Immature natural killer cell (primary cell): ENCODE data around the gene EIF4B. TPM values are rescaled to one million over a fixed set of nuclear protein-coding genes. Genes with fewer than 3 reads are reported as not detected.

ENCODE experiments used
- DNase-seq, 3 donors: peaks; one replicate each; pipeline ENCODE4 v3.0.0; 2022; ENCODE audit warnings: mixed read lengths in 1 of 3
- H3K27ac Mint-ChIP-seq, 6 donors: one replicate each; pipeline ENCODE4 v1.8.0; 2020; ENCODE audit warnings: mixed read lengths in 6 of 6, mild to moderate bottlenecking in 5 of 6, inconsistent platforms in 4 of 6, moderate library complexity in 3 of 6
- H3K27me3 Mint-ChIP-seq, 3 donors: one replicate each; pipeline ENCODE4 v1.8.0; 2020 to 2021; ENCODE audit warnings: low read depth in 3 of 3, mild to moderate bottlenecking in 3 of 3, mixed read lengths in 3 of 3, moderate library complexity in 3 of 3, inconsistent platforms in 1 of 3
- H3K36me3 Mint-ChIP-seq, 3 donors: one replicate each; pipeline ENCODE4 v1.8.0; 2020; ENCODE audit warnings: mixed read lengths in 3 of 3, inconsistent platforms in 2 of 3, mild to moderate bottlenecking in 2 of 3
- H3K4me1 Mint-ChIP-seq, 2 donors: one replicate each; pipeline ENCODE4 v1.8.0; 2020; ENCODE audit warnings: inconsistent platforms in 2 of 2, mild to moderate bottlenecking in 2 of 2, mixed read lengths in 2 of 2, moderate library complexity in 1 of 2
- H3K4me3 Mint-ChIP-seq, 5 donors: one replicate each; pipeline ENCODE4 v1.8.0; 2020; ENCODE audit warnings: mild to moderate bottlenecking in 5 of 5, mixed read lengths in 5 of 5, inconsistent platforms in 3 of 5, moderate library complexity in 3 of 5
- H3K9me3 Mint-ChIP-seq, 6 donors: one replicate each; pipeline ENCODE4 v1.8.0; 2020; ENCODE audit warnings: mild to moderate bottlenecking in 6 of 6, mixed read lengths in 6 of 6, inconsistent platforms in 4 of 6, moderate library complexity in 3 of 6
- polyA plus RNA-seq, 3 donors: library from polyadenylated mRNA; unstranded; fragments of 300-500 nt; fragmentation: Illumina TruSeq; gene quantifications; one replicate each; pipeline ENCODE4 v1.2.3, GENCODE V29; 2021

Gene EIF4B
- polyA plus RNA-seq, 3 donors from 2014 or later: 57.2 to 83.4 (median 69.2) TPM

DNA sequence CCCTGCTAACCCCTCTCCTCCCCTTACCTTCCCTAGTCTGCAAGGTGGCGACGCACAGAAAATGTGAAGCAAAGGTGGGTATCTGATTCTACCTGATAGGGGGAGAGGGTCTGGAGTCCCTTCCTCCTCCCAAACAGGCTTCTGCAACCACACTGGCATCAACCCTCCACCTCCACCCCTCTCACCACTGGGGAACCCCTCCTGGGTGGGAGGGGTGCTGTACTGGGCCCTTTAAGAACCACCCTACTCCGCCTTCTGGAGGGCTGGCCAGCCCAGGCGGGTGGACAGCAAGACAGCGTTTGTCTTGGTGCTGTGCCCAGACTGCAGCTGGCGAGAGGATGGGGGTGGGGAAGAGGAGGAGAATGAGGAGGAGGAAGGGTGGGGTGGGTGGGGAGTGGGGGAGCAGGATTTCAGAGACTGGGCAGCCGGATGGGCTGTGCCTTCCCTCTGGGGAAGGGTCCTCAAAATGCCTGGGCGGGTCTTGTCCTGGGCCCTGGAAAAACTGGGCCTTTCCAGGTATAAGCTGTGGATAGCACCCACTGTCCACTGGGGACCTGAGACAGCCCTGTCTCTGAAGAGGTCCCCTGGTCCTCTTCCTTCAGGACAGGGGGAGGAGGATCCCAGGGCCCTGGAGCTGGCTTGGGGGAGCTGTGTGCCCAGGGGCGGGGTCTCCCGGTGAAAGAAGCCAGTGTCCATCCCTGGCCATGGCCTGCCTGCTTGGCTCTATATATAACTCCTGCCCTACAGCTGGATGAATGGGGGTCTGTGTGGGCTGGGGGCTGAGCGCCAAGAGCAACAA lies 46.4 kb downstream of the EIF4B start:
- no peak for DNase-seq
- Mint-ChIP-seq H3K27ac (no peak overlapping the region), H3K4me3 (no peak overlapping the region), H3K4me1 (peaks cover 27 to 28% of the 10 kb centered on the region in 2 donors), H3K9me3 (no peaks in the 10 kb centered on the region), H3K27me3 (peaks cover 0 to 4% (median 0%) of the 10 kb centered on the region in 3 donors), H3K36me3 (no peaks in the 10 kb centered on the region)

DNA sequence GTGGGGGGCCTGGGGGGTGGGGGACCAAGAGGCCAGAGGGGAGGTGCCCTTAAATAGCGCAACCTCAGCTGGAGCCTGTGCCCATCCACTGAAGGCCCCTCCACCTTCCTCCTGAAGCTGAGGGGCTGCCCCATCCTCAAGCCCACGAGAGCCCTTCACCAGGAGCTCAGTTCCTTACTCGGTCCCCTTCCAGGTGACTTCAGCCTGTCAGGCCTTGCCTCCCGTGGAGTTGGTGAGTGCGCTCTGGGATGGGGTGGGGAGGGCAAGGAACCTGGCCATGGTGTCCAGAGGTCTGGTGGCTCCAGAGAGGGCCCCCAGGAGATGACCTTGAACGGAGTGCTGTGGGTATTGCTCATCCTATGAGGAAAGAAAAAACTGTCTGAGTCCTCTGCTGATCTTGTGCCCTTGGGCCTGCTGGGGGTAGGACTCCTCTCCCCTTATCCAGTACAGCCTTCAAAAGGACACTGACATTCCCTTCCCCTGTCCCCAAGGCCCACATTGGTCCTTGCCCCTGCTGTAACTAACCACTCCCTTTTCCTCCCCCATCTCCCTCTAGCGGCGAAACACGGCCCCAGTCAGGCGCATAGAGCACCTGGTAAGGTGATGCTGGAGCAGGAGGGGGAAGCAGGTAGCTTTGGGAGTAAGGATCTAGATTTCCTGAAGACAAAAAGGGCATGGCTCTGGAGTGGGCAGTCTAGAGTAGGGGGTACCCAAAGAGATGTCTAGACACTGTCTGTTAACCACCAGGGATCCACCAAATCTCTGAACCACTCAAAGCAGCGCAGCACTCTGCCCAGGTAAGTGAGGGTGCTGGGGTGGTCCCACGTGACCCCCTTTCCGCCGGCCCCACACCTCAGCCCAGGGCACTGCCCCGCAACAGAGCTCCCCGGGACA lies 47.2 kb downstream of the EIF4B start:
- Mint-ChIP-seq H3K27ac (peak overlapping the region; percentile 69 to 89 (median 86)), H3K4me1 (peaks cover 27 to 28% of the 10 kb centered on the region in 2 donors), H3K9me3 (no peaks in the 10 kb centered on the region), H3K27me3 (peaks cover 0 to 4% (median 0%) of the 10 kb centered on the region in 3 donors), H3K36me3 (no peaks in the 10 kb centered on the region), H3K4me3 (peak overlapping the region; percentile 91 to 97 (median 94))
- DNase-seq: peak; percentile 42 to 47 (median 45)

DNA sequence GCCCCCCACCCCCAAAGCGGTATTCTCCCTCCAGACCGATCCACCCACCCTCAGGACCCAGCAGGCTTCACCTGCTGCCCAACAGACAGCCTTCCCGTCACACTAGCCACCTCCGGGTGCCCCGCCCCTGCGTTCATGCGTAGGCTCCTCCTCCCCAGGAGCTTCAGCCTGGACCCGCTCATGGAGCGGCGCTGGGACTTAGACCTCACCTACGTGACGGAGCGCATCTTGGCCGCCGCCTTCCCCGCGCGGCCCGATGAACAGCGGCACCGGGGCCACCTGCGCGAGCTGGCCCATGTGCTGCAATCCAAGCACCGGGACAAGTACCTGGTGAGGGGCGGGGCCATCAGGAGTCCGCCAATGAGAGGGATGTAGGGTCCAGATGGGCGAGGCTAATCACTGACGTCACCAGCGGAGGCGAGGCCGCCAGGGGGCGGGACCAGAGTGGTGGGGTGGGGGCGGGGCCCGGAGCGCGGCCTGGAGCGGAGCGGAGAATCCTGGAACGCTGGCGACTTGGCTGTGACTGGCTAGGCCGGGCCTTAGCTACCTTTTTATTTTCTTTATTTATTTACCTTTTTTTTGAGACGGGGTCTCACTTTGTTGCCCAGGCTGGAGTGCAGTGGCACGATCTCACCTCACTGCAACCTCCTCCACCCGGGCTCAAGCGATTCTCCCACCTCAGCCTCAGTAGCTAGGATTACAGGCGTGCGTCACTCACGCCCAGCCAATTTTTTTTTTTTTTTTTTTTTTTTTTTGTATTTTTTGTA lies 48.0 kb downstream of the EIF4B start:
- Mint-ChIP-seq H3K4me3 (peak overlapping the region; percentile 91 to 97 (median 94)), H3K9me3 (no peaks in the 10 kb centered on the region), H3K27me3 (peaks cover 0 to 4% (median 0%) of the 10 kb centered on the region in 3 donors), H3K4me1 (peaks cover 27 to 28% of the 10 kb centered on the region in 2 donors), H3K36me3 (no peaks in the 10 kb centered on the region), H3K27ac (peak overlapping the region; percentile 69 to 89 (median 86))
- DNase-seq: peak; percentile 87 to 91 (median 90)

DNA sequence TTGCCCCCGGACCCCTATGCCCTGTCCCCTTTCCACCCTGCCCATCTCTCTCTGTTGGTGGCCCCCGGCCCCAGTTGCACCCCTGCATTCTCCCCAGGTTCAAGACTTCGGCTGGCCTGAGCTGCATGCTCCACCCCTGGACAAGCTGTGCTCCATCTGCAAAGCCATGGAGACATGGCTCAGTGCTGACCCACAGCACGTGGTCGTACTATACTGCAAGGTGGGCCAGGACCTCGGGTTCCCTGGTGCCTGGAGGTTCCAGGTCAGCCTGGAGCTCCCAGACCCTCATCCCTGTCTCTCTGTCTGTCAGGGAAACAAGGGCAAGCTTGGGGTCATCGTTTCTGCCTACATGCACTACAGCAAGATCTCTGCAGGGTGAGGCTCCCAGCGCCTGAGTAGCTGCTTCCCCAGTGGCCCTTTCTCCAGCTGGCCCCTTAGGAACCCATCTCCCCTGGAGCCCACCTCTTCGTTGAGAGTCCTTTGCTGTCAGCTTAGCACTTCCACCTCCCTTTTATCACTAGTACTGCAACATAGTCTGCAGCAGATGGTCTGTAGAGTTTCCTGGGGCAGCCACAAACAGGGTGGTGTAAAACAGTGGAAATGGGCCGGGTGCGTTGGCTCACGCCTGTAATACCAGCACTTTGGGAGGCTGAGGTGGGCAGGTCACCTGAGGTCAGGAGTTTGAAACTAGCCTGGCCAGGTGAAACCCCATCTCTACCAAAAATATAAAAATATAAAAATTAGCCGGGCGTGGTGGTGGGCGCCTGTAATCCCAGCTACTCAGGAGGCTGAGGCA lies 49.4 kb downstream of the EIF4B start:
- Mint-ChIP-seq H3K4me1 (peaks cover 27 to 28% of the 10 kb centered on the region in 2 donors), H3K9me3 (no peaks in the 10 kb centered on the region), H3K36me3 (no peaks in the 10 kb centered on the region), H3K4me3 (peak overlapping the region; percentile 63 to 77 (median 72)), H3K27ac (peak overlapping the region; percentile 48 to 80 (median 70)), H3K27me3 (peaks cover 0 to 4% (median 0%) of the 10 kb centered on the region in 3 donors)
- DNase-seq: no peak

DNA sequence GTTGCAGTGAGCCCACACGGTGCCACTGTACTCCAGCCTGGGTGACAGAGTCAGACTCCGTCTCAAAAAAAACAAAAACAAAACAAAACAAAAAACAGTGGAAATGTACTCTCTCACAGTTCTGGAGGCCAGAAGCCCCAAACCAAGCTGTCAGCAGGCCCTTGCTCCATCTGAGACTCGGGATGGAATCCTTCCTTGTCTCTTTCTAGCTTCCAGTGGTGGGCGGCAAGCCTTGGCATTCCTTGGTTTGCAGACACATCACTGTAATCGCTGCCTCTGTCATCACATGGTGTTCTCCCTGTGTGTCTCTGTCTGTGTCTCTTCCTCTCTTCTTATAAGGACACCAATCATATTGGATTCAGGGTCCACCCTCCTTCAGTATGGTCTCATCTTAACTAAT lies 50.0 kb downstream of the EIF4B start:
- peak overlapping the region in 2 of 6 donors; percentile 62 to 72 for H3K27ac Mint-ChIP-seq
- peak overlapping the region in 4 of 5 donors; percentile 2 to 49 (median 28) for H3K4me3 Mint-ChIP-seq

DNA sequence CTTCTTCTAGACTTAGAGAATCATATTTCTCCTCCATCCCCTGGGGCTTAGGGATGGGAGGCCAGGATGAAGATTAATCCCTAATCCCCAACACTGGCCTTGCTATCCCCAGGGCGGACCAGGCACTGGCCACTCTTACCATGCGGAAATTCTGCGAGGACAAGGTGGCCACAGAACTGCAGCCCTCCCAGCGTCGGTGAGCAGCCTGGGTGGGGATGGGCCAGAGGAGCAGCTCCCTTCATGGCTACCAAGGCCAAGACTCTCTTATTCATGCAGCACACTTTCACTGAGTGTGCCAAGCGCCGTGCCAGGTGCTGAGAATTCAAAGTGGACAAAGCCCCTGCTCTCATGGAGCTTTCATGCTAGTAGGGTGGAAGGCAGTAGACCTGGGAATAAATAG lies 50.6 kb downstream of the EIF4B start:
- no peak for DNase-seq
- no peak overlapping the region for H3K4me3 Mint-ChIP-seq
- no peaks in the 10 kb centered on the region for H3K36me3 Mint-ChIP-seq
- peak overlapping the region in 2 of 6 donors; percentile 25 to 36 for H3K27ac Mint-ChIP-seq
- peaks cover 0 to 4% (median 0%) of the 10 kb centered on the region in 3 donors for H3K27me3 Mint-ChIP-seq
- H3K4me1 Mint-ChIP-seq: peaks cover 27 to 28% of the 10 kb centered on the region in 2 donors
- H3K9me3 Mint-ChIP-seq: no peaks in the 10 kb centered on the region

More for the DNA sequence above, 50.0 kb downstream of the EIF4B start:
- H3K27me3 Mint-ChIP-seq: peaks cover 0 to 4% (median 0%) of the 10 kb centered on the region in 3 donors
- DNase-seq: no peak
- no peaks in the 10 kb centered on the region for H3K36me3 Mint-ChIP-seq
- no peaks in the 10 kb centered on the region for H3K9me3 Mint-ChIP-seq
- peaks cover 27 to 28% of the 10 kb centered on the region in 2 donors for H3K4me1 Mint-ChIP-seq

DNA sequence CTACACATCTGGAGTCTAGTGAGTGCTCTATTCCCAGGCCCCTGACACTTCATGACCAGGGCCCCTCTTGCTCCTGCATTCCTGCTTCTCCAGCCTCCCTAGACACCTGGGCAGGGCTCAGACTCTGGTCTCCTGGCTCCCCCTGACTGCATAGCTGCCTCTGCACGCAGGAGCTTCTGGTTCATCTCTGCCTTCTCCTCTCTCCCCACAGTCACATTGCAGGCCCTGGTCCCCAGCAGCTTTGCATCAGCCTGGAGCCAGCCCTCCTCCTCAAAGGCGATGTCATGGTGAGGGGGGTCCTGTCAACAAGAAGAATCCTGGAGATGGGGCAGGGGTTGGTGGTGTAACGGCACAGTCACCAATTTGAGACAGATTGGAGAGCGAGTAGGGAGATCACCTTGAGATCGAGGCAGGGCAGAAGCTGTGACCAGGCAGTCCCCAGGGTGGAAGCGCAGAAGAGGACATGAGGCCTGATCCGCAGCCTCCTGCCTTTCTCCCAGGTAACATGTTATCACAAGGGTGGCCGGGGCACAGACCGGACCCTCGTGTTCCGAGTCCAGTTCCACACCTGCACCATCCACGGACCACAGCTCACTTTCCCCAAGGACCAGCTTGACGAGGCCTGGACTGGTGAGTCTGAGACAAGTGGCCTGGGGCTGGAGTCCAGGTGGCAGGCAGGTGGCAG lies 51.7 kb downstream of the EIF4B start:
- DNase-seq: no peak
- peaks cover 27 to 28% of the 10 kb centered on the region in 2 donors for H3K4me1 Mint-ChIP-seq
- peaks cover 0 to 4% (median 2%) of the 10 kb centered on the region in 3 donors for H3K27me3 Mint-ChIP-seq
- peak overlapping the region in 1 of 5 donors; percentile 35 for H3K4me3 Mint-ChIP-seq
- peak overlapping the region in 2 of 6 donors; percentile 9 to 19 for H3K27ac Mint-ChIP-seq
- H3K9me3 Mint-ChIP-seq: no peaks in the 10 kb centered on the region
- H3K36me3 Mint-ChIP-seq: no peaks in the 10 kb centered on the region

DNA sequence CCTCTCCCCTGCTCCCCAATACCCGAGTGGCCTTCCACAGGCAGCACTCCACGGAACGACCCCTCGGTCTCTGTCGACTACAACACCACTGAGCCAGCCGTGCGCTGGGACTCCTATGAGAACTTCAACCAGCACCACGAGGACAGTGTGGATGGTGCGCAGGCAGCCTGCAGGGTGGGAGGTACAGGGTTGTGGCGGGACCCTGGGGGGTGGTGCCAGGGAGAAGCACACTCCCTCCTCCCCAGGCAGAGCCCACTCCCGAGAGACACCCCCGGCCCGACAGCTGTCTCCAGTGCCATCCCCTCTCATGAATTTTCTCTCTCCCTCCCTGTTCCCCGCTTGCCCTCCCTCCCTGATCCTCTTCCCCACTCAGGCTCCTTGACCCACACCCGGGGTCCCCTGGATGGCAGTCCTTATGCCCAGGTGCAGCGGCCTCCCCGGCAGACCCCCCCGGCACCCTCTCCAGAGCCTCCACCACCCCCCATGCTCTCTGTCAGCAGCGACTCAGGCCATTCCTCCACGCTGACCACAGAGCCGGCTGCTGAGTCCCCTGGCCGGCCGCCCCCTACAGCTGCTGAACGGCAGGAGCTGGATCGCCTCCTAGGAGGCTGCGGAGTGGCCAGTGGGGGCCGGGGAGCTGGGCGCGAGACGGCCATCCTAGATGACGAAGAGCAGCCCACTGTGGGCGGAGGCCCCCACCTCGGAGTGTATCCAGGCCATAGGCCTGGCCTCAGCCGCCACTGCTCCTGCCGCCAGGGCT lies 52.6 kb downstream of the EIF4B start:
- Mint-ChIP-seq H3K9me3 (no peaks in the 10 kb centered on the region), H3K4me3 (no peak overlapping the region), H3K27ac (no peak overlapping the region), H3K36me3 (no peaks in the 10 kb centered on the region), H3K27me3 (peaks cover 0 to 3% (median 2%) of the 10 kb centered on the region in 3 donors), H3K4me1 (peaks cover 22 to 25% of the 10 kb centered on the region in 2 donors)
- no peak for DNase-seq

DNA sequence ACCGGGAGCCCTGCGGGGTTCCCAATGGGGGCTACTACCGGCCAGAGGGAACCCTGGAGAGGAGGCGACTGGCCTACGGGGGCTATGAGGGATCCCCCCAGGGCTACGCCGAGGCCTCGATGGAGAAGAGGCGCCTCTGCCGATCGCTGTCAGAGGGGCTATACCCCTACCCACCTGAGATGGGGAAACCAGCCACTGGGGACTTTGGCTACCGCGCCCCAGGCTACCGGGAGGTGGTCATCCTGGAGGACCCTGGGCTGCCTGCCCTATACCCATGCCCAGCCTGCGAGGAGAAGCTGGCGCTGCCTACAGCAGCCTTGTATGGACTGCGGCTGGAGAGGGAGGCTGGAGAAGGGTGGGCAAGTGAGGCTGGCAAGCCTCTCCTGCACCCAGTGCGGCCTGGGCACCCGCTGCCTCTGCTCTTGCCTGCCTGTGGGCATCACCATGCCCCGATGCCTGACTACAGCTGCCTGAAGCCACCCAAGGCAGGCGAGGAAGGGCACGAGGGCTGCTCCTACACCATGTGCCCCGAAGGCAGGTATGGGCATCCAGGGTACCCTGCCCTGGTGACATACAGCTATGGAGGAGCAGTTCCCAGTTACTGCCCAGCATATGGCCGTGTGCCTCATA lies 53.3 kb downstream of the EIF4B start:
- no peak overlapping the region for H3K4me3 Mint-ChIP-seq
- H3K4me1 Mint-ChIP-seq: peaks cover 17 to 19% of the 10 kb centered on the region in 2 donors
- H3K9me3 Mint-ChIP-seq: no peaks in the 10 kb centered on the region
- DNase-seq: no peak
- H3K27ac Mint-ChIP-seq: no peak overlapping the region
- peaks cover 0 to 2% (median 0%) of the 10 kb centered on the region in 3 donors for H3K36me3 Mint-ChIP-seq
- H3K27me3 Mint-ChIP-seq: peaks cover 0 to 2% (median 0%) of the 10 kb centered on the region in 3 donors

DNA sequence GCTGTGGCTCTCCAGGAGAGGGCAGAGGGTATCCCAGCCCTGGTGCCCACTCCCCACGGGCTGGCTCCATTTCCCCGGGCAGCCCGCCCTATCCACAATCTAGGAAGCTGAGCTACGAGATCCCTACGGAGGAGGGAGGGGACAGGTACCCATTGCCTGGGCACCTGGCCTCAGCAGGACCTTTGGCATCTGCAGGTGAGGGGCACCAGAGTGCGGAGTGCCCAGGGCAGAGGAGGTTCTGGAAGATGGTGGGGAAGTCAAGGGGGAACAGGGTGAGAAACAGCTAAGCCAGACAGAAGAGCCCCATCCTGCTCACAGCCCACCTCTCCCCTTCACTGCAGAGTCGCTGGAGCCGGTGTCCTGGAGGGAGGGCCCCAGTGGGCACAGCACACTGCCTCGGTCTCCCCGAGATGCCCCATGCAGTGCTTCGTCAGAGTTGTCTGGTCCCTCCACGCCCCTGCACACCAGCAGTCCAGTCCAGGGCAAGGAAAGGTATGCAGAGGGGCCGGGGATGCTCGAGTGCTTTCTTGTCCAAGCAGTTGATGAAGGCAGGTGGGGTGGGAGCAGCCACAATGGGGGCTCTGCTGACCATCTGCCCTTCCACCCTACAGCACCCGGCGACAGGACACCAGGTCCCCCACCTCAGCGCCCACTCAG lies 53.9 kb downstream of the EIF4B start:
- Mint-ChIP-seq H3K9me3 (no peaks in the 10 kb centered on the region), H3K36me3 (peaks cover 0 to 9% (median 4%) of the 10 kb centered on the region in 3 donors), H3K27me3 (peaks cover 0 to 2% (median 0%) of the 10 kb centered on the region in 3 donors), H3K27ac (no peak overlapping the region), H3K4me1 (peaks cover 15 to 16% of the 10 kb centered on the region in 2 donors), H3K4me3 (no peak overlapping the region)
- DNase-seq: no peak
